K562 (cell line): ENCODE measurements around the gene ZNF628. TPM values are rescaled to one million over a fixed set of nuclear protein-coding genes. Genes with fewer than 3 reads are reported as not detected.

ENCODE experiments used
- BRD4 ChIP-seq: fragments of 200-600 bp; sonication (generic); IDR thresholded peaks from 2 replicates; pipeline ENCODE4 v1.6.1; 2017; ENCODE audit warnings: inconsistent platforms
- CSDE1 ChIP-seq, 2 experiments: fragments of 450-650 bp; IDR thresholded peaks; 2 replicates each; pipeline ENCODE4 v1.6.1; 2016; ENCODE audit warnings: mild to moderate bottlenecking in 1 of 2
- EZH2 ChIP-seq: IDR thresholded peaks from 2 replicates; pipeline ENCODE4 v1.6.1; 2012; ENCODE audit warnings: low read depth, mild to moderate bottlenecking, inconsistent platforms, low read length, borderline replicate concordance
- HSF4 ChIP-seq: fragments of 250-450 bp; sonication (Bioruptor Pico); IDR thresholded peaks from 2 replicates; pipeline ENCODE4 v2.1.2; 2022; ENCODE audit warnings: mild to moderate bottlenecking, moderate library complexity, borderline replicate concordance
- JUND ChIP-seq, 2 experiments: IDR thresholded peaks; 2 replicates in 1 of 2; 3 replicates in 1 of 2; pipeline ENCODE4 v1.6.1; 2011; ENCODE audit warnings: borderline replicate concordance in 2 of 2, low read depth in 2 of 2, low read length in 2 of 2, improper control_type of control experiment in 1 of 2, missing biosample characterization in 1 of 2, missing genetic modification characterization in 1 of 2, missing genetic modification reagents in 1 of 2
- KAT8 ChIP-seq: fragments of 450-650 bp; IDR thresholded peaks from 2 replicates; pipeline ENCODE4 v1.6.1; 2016; ENCODE audit warnings: low read depth, mild to moderate bottlenecking
- NUFIP1 ChIP-seq: fragments of 450-650 bp; IDR thresholded peaks from 2 replicates; pipeline ENCODE4 v1.6.1; 2018; ENCODE audit not compliant: partially characterized antibody
- TGIF2 ChIP-seq: sonication (generic); formaldehyde crosslinking; IDR thresholded peaks from 2 replicates; pipeline ENCODE4 v1.8.1; 2022; ENCODE audit warnings: mild to moderate bottlenecking, missing genetic modification reagents, moderate library complexity
- ZNF23 ChIP-seq: fragments of 250-450 bp; sonication (Bioruptor Pico); IDR thresholded peaks from 2 replicates; pipeline ENCODE4 v1.4.0; 2020; ENCODE audit warnings: mild to moderate bottlenecking
- ZNF584 ChIP-seq: fragments of 200-800 bp; sonication (Bioruptor generic); IDR thresholded peaks from 2 replicates; pipeline ENCODE4 v1.6.1; 2016; ENCODE audit warnings: low read depth, mild to moderate bottlenecking, missing genetic modification characterization, missing compliant biosample characterization
- ZNF79 ChIP-seq: fragments of 250-450 bp; sonication (Bioruptor Pico); IDR thresholded peaks from 2 replicates; pipeline ENCODE4 v1.4.0; 2020; ENCODE audit warnings: low read depth, mild to moderate bottlenecking, moderate library complexity
- polyA plus RNA-seq, 8 experiments: library from polyadenylated mRNA; depleted of rRNA in 4 of 8; stranded (reverse) in 5 of 8; unstranded in 3 of 8; fragments of >200 nt; fragmentation: Nextera tagmentation in 2 of 8; fragmentation: Illumina TruSeq in 1 of 8; extraction: Ambion mirVana in 2 of 8; extraction: Trizol in 1 of 8; gene quantifications; 2 replicates each; pipeline versions ENCODE4 v1.2.1 to v1.2.3, GENCODE V29; 2011 to 2014; ENCODE audit warnings: inconsistent platforms in 1 of 8, missing spikeins in 1 of 8
- total RNA-seq, 7 experiments: library from RNA; depleted of rRNA in 6 of 7; stranded (reverse); fragments of >200 nt in 6 of 7; fragmentation: Illumina TruSeq in 2 of 7; extraction: Trizol in 2 of 7; gene quantifications; 2 replicates each; pipeline versions ENCODE4 v1.2.1 to v1.2.3, GENCODE V29; 2011 to 2021; ENCODE audit warnings: low replicate concordance in 1 of 7
- TF ChIP-seq, protein P1 (sequence below): sonication (generic); formaldehyde crosslinking; IDR thresholded peaks from 2 replicates; pipeline ENCODE4 v1.8.0; 2022; ENCODE audit warnings: missing genetic modification reagents, mild to moderate bottlenecking, borderline replicate concordance
- TF ChIP-seq, protein P2 (sequence below): fragments of 250-450 bp; sonication (Bioruptor Pico); IDR thresholded peaks from 2 replicates; pipeline ENCODE4 v1.8.0; 2022; ENCODE audit warnings: moderate library complexity, mild to moderate bottlenecking, inconsistent platforms
- TF ChIP-seq, protein P3 (sequence below): sonication (generic); formaldehyde crosslinking; IDR thresholded peaks from 2 replicates; pipeline ENCODE4 v1.8.1; 2022; ENCODE audit warnings: missing genetic modification reagents
- TF ChIP-seq, protein P4 (sequence below): fragments of 450-650 bp; formaldehyde crosslinking; IDR thresholded peaks from 2 replicates; pipeline ENCODE4 v1.4.0; 2022; ENCODE audit warnings: missing genetic modification characterization
- TF ChIP-seq, protein P5 (sequence below), 2 experiments: IDR thresholded peaks; 2 replicates each; pipeline ENCODE4 v1.6.1; 2011; ENCODE audit warnings: borderline replicate concordance in 1 of 2, control low read depth in 1 of 2, low read depth in 1 of 2, low read length in 1 of 2, mild to moderate bottlenecking in 1 of 2, mixed read lengths in 1 of 2, moderate library complexity in 1 of 2; ENCODE audit not compliant: insufficient read depth in 1 of 2, insufficient read length in 1 of 2, poor library complexity in 1 of 2, severe bottlenecking in 1 of 2; ENCODE audit errors: extremely low read depth in 1 of 2

The ZNF628 gene
- total and polyA plus RNA-seq, 9 of the 15 experiments (the other 6 are each of a cell fraction or from before 2014, with no cell fraction given): 0.13 to 13.6 (median 2.2) TPM; not detected in 3

DNA sequence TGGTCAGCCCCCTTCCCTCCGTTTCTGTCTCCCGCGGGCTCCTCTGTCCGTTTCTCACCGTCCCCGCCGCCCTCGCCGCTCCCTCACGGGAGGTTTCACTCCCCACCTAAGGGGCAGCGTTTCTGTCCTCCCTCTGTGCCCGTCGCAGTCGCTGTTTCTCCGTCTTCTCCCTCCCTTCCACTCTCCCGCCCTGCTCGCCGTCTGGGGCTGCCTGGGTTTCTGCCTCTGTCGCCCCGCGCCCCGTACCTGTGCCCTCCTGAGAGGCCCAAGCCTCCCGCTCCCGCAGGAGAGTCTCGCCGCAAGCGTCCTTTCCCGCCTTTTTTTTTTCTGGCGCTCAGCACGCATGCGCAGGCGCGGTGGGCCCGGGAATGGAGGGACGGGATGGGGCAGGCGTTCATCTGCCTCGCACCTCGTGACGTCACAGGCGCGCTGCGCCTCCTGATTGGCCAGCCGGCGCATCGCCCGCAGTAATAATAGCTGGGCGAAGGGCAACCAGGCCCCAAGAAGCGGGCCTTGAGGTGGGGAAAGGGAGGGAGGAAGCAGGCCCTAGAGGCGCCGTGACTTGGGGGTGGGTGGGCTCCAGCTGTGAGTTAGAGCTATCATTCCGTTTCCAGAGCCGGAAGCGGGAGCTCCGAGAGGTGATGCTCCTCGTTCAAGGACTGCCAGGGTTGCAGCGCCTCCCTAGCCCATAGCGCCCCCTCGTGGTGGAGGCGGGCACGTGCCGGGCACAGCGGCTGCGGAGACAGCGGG, 27.3 kb downstream of the ZNF628 start (continued):
- TF ChIP-seq, protein P1, sequence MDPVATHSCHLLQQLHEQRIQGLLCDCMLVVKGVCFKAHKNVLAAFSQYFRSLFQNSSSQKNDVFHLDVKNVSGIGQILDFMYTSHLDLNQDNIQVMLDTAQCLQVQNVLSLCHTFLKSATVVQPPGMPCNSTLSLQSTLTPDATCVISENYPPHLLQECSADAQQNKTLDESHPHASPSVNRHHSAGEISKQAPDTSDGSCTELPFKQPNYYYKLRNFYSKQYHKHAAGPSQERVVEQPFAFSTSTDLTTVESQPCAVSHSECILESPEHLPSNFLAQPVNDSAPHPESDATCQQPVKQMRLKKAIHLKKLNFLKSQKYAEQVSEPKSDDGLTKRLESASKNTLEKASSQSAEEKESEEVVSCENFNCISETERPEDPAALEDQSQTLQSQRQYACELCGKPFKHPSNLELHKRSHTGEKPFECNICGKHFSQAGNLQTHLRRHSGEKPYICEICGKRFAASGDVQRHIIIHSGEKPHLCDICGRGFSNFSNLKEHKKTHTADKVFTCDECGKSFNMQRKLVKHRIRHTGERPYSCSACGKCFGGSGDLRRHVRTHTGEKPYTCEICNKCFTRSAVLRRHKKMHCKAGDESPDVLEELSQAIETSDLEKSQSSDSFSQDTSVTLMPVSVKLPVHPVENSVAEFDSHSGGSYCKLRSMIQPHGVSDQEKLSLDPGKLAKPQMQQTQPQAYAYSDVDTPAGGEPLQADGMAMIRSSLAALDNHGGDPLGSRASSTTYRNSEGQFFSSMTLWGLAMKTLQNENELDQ (CRISPR knock-in tag): peak; percentile 99
- TF ChIP-seq, protein P2, sequence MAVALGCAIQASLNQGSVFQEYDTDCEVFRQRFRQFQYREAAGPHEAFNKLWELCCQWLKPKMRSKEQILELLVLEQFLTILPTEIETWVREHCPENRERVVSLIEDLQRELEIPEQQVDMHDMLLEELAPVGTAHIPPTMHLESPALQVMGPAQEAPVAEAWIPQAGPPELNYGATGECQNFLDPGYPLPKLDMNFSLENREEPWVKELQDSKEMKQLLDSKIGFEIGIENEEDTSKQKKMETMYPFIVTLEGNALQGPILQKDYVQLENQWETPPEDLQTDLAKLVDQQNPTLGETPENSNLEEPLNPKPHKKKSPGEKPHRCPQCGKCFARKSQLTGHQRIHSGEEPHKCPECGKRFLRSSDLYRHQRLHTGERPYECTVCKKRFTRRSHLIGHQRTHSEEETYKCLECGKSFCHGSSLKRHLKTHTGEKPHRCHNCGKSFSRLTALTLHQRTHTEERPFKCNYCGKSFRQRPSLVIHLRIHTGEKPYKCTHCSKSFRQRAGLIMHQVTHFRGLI (CRISPR knock-in tag): no peak
- TF ChIP-seq KAT8 (no peak), HSF4 (no peak), ZNF79 (CRISPR knock-in tag) (no peak), NUFIP1 (no peak), CSDE1 (IDR thresholded peaks at IDR 0.05) (peak in 1 of 2 experiments; percentile 92; a peak in 2 of 4 replicates), EZH2 (no peak), JUND (IDR thresholded peaks at IDR 0.05; ENCODE audit: borderline replicate concordance, low read depth, low read length) (peak; percentile 34), JUND (tag; IDR thresholded peaks at IDR 0.05; ENCODE audit: borderline replicate concordance, low read depth, low read length) (peak; percentile 32; the same call in 1 of the 3 replicates), BRD4 (no peak), ZNF23 (no peak), ZNF584 (CRISPR knock-in tag) (no peak), TGIF2 (peak; percentile 97)
- TF ChIP-seq, protein P3, sequence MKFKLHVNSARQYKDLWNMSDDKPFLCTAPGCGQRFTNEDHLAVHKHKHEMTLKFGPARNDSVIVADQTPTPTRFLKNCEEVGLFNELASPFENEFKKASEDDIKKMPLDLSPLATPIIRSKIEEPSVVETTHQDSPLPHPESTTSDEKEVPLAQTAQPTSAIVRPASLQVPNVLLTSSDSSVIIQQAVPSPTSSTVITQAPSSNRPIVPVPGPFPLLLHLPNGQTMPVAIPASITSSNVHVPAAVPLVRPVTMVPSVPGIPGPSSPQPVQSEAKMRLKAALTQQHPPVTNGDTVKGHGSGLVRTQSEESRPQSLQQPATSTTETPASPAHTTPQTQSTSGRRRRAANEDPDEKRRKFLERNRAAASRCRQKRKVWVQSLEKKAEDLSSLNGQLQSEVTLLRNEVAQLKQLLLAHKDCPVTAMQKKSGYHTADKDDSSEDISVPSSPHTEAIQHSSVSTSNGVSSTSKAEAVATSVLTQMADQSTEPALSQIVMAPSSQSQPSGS (CRISPR knock-in tag): peak; percentile 91
- TF ChIP-seq, protein P4, sequence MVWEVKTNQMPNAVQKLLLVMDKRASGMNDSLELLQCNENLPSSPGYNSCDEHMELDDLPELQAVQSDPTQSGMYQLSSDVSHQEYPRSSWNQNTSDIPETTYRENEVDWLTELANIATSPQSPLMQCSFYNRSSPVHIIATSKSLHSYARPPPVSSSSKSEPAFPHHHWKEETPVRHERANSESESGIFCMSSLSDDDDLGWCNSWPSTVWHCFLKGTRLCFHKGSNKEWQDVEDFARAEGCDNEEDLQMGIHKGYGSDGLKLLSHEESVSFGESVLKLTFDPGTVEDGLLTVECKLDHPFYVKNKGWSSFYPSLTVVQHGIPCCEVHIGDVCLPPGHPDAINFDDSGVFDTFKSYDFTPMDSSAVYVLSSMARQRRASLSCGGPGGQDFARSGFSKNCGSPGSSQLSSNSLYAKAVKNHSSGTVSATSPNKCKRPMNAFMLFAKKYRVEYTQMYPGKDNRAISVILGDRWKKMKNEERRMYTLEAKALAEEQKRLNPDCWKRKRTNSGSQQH (CRISPR knock-in tag): no peak
- TF ChIP-seq, protein P5, sequence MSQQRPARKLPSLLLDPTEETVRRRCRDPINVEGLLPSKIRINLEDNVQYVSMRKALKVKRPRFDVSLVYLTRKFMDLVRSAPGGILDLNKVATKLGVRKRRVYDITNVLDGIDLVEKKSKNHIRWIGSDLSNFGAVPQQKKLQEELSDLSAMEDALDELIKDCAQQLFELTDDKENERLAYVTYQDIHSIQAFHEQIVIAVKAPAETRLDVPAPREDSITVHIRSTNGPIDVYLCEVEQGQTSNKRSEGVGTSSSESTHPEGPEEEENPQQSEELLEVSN (IDR thresholded peaks at IDR 0.05; ENCODE audit: borderline replicate concordance in 1 of 2, extremely low read depth in 1 of 2, insufficient read depth in 1 of 2, insufficient read length in 1 of 2, low read depth in 1 of 2, low read length in 1 of 2, poor library complexity in 1 of 2, severe bottlenecking in 1 of 2): peak; percentile 97 to 100
